Diencephalon (tissue), 1 donor: ENCODE data around the gene PLEKHG7. TPM values are rescaled to one million over a fixed set of nuclear protein-coding genes. Genes with fewer than 3 reads are reported as not detected.

Source experiments
- total RNA-seq: library from RNA; depleted of rRNA; stranded (reverse); fragments of >200 nt; gene quantifications from one replicate; pipeline ENCODE4 v1.2.3, GENCODE V29; 2014

Gene PLEKHG7, protein sequence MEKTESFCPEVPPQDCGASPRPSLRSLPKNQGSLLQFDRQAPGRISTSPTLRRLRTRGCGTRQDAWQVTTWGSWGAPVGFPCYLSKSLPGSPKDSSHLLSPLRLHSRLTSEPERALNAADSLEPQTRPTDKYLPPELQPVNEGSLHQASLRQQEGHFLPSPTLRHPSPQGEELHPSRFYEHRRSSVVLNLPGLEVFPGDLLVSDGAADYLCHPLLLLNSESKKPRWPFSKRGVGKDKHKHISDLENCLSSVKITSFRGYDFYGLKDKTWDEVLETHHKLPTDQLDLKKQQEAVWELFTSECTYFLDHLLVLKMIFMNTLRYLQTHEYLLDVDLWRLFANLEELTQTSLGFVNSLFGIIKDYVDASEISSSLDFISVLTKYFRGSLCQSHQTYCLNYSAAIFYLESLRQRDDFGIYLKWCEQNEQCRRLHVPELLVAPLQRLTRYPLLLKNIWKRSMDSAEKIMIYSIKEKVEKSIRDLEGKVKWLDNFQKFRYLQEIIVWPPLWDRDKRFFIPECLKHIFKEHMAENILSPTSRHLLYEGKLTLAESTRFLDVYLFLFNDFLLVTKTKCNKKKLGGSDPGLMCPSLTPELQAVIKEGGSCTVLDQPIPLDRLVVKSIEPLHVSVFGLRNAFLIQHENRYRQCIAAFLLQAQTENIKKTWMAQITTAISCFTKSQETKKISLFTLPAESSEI
- total RNA-seq: not detected

DNA sequence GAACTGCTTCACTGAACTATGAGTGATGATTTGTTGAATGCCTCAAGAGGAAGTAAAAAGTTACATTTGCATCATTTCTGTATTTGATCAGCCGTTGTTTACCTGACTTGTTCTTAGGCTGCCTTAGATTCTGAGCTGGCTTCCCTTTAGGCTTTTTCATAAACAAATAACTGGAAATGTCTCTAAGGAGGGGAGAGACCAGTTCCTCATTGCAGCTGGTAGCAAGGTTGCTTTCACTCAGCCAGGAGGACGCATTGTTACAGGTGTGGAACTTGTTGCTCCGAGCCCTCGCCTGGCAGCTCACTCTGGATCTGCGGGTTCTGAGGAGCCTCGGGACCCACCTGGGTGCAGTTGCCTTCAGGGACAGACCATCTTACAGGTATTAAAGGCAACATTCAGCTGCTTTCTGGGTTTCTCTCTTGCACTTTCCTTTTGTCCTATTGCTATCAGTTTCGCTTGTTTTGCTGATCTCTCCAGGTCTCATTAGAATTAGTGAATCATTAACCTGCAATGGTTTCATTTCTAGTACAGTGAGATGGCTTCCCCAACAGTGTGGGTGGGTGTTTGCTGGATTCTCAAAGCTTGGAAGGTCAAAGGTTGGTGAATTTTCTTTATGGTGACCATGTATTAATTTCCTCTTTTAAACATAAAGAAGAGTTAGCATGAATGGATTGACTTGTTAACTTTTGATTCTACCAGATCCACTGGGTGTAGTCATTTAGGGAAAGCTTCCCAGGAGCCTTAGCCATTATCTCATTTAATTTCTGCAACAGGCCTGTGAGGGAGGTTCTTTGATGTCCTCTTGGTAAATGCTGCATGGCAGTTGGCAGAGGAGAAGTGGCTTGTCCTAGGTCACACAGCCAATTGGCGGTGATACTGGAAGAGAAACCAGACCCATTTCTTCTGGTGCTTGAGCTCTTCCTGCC, at the start of gene PLEKHG7:
Gene PLEKHG7, plus strand, starts transcription at position 236 of the 926 bp plus-strand sequence. CDS start 3,643 bp downstream, outside the sequence.

Other genes starting within 250 kb of the PLEKHG7 start
- gene EEA1, start 226.3 kb downstream of the PLEKHG7 start, total RNA-seq: 28.1 TPM